ENCODE measurements around the gene TP53BP2. TPM values are rescaled to one million over a fixed set of nuclear protein-coding genes. Genes with fewer than 3 reads are reported as not detected.

The TP53BP2 gene
- total RNA-seq, 4 donors from 2014 or later, result 16.4 to 33.2 (median 29.2) TPM

DNA sequence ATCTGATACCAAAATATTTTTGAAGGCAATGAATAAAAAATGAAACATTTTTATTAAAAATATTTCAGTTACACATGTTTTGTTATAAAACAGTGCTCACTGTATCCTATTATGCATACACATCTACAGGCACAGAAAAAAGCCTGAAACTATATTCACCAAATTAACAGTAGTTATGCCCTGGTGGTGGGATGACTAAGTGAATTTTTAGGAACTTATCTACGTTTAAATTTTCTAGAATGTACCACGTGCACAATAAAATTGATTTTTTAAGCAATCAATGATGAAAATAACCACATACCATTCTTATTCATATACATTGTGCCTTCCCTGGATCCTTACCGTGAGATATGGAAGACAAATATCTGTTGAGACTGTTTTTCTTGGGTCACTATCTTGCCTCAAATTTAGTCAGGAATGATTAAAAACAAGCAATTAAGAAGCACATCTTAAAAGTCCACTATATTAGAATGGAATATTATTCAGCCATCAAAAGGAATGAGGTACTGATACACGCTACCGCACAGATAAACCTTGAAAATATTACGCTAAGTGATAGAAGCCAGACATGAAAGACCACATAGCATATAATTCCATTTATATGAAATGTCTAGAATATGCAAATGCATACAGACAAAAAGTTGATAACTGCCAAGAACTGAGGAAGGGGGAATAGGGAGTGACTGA is 17.4 kb downstream of the TP53BP2 start:
- intact Hi-C loops (cut with DNase I), result no loop called here
- no peaks in the 10 kb centered on the region for H3K9me3 ChIP-seq

DNA sequence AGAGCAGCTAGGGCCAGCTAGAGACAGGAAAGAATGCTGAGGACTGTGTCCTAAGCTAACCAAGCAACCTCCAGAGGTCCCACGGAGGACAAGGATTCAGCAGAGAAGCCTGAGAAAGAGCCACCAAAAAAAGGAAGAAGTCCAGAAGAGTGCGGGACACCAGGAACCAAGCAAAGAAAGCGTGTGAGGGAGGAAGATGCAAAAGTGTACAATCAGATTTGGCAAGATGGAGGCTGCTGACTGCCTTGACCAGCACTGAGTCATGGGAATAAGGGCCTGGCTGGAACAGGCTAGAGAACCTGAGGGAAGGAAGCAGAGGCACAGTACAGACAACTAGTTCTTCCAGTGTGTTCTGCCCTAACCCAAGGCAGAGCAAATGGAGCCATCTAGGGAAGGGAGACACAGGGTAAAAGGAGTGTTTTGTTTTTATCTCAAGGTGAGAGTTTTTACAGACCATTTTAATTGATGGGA is 18.5 kb downstream of the TP53BP2 start:
- 81 to 83% methylated on average over 3 of the region's 3 CpGs for WGBS, 2 donors
- H3K9me3 ChIP-seq, result no peaks in the 10 kb centered on the region
- no peaks in the 10 kb centered on the region for H3K36me3 ChIP-seq
- no peak for DNase-seq
- peaks cover 3 to 46% (median 19%) of the 10 kb centered on the region in 3 donors for H3K4me1 ChIP-seq
- peak overlapping the region in 1 of 4 donors; percentile 44 for H3K27ac ChIP-seq
- no peak overlapping the region for H3K4me3 ChIP-seq
- intact Hi-C loops (cut with DNase I), result no loop called here
- no peak for TF ChIP-seq POLR2A (IDR thresholded peaks at IDR 0.05)
- TF ChIP-seq, protein P1, sequence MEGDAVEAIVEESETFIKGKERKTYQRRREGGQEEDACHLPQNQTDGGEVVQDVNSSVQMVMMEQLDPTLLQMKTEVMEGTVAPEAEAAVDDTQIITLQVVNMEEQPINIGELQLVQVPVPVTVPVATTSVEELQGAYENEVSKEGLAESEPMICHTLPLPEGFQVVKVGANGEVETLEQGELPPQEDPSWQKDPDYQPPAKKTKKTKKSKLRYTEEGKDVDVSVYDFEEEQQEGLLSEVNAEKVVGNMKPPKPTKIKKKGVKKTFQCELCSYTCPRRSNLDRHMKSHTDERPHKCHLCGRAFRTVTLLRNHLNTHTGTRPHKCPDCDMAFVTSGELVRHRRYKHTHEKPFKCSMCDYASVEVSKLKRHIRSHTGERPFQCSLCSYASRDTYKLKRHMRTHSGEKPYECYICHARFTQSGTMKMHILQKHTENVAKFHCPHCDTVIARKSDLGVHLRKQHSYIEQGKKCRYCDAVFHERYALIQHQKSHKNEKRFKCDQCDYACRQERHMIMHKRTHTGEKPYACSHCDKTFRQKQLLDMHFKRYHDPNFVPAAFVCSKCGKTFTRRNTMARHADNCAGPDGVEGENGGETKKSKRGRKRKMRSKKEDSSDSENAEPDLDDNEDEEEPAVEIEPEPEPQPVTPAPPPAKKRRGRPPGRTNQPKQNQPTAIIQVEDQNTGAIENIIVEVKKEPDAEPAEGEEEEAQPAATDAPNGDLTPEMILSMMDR (IDR thresholded peaks at IDR 0.05), result no peak
- no peaks in the 10 kb centered on the region for H3K27me3 ChIP-seq

More for the DNA sequence above, 17.4 kb downstream of the TP53BP2 start:
- Histone ChIP-seq H3K36me3 (no peaks in the 10 kb centered on the region), H3K27ac (no peak overlapping the region), H3K4me1 (peaks cover 8 to 56% (median 26%) of the 10 kb centered on the region in 3 donors), H3K4me3 (no peak overlapping the region), H3K27me3 (no peaks in the 10 kb centered on the region)
- DNase-seq, result no peak
- WGBS, 2 donors, result 87 to 90% methylated on average over 6 of the region's 6 CpGs
- TF ChIP-seq POLR2A (IDR thresholded peaks at IDR 0.05), result no peak
- TF ChIP-seq, protein P1 (IDR thresholded peaks at IDR 0.05), result no peak

DNA sequence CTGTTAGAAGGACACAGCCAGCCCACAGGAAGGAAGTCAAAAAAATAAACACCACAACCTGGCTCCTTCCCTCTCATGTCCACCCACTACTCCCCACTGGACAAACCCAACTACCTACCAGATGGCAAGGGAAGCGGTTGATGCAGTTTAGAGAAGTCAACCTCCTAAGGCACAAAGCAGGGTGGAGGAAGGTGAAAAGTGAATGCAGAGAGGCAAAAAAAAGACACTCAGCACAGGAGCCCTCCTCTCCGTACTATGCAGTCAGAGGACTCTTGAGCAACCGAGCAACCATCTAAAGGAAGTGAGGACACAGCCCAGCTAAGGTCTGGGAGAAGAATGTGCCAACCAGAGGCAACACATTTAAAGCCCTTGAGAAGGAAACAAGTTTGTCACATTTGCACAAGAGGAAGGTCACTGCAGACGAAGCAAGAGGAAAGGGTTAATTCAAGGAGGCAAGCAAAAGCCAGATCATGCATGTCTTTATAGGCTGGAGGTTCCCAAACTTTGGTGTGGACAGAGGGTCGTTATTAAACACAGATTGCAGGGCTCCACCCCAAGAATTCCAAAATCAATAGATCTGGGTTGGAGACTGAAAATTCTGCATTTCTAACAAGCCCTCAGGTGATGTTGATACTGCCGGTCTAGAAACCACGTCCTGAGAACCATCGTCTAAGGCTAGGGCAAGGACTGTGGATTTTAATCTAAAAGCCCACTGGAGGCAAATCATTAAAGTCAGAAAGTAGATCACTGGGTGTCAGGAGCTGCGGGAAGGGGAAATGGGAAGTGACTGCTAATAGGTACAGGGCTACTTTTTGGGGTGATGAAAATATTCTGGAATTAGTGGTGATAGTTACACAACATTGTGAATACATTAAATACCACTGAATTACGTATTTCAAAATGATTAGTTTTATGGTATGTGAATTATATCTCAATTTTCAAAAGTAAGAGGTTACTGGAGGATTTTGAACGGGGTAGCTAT is 19.7 kb downstream of the TP53BP2 start:
- TF ChIP-seq, protein P1 (IDR thresholded peaks at IDR 0.05), result no peak
- TF ChIP-seq POLR2A (IDR thresholded peaks at IDR 0.05), result no peak
- Histone ChIP-seq H3K36me3 (peaks cover 0 to 2% (median 0%) of the 10 kb centered on the region in 3 donors), H3K9me3 (no peaks in the 10 kb centered on the region), H3K27me3 (no peaks in the 10 kb centered on the region), H3K4me1 (peaks cover 0 to 34% (median 13%) of the 10 kb centered on the region in 3 donors), H3K27ac (no peak overlapping the region), H3K4me3 (no peak overlapping the region)
- DNase-seq, result no peak
- WGBS, 2 donors, result 70 to 79% methylated on average over 11 of the region's 11 CpGs
- intact Hi-C loops (cut with DNase I), result no loop called here

DNA sequence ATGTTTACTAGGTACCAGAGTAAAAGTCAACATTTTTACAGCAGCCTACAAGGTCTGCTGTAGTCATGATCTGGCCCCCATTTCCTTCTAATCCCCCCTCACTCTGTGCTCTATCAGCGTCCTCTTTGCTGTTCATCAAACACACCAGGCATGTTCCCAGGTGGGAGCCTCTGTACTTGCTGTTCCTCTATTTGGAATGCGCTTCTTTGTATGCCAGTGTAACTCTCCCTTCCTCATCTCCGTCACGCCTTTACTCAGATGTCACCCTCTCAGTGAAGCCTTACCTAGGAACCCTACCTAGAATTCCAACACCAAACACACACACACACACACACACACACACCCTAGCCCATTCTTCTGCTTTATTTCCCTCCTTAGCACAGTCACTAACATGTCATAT is 21.0 kb downstream of the TP53BP2 start:
- Histone ChIP-seq H3K4me3 (no peak overlapping the region), H3K9me3 (no peaks in the 10 kb centered on the region), H3K36me3 (peaks cover 0 to 15% (median 0%) of the 10 kb centered on the region in 3 donors), H3K4me1 (peaks cover 0 to 34% (median 13%) of the 10 kb centered on the region in 3 donors), H3K27ac (no peak overlapping the region), H3K27me3 (no peaks in the 10 kb centered on the region)
- 83 to 94% methylated on average over 4 of the region's 4 CpGs for WGBS, 2 donors
- TF ChIP-seq POLR2A (IDR thresholded peaks at IDR 0.05), result no peak
- TF ChIP-seq, protein P1 (IDR thresholded peaks at IDR 0.05), result no peak
- DNase-seq, result no peak
- intact Hi-C loops (cut with DNase I), result no loop called here
